ENCODE measurements around the gene FLOT1.
A peak's percentile ranks its signal among the peaks of the same experiment; 100 is the strongest.
"Not testable (repeated sequence)": the region's sequence is repeated elsewhere in the genome, so short reads cannot be mapped to it uniquely, and the experiment has no call there.

FLOT1 gene

GRCh38 chr6:30747300-30747687 lies 4.8 kb upstream of the FLOT1 start:
- DNase-seq (ENCODE audit: low read depth) = no peak

- peak; percentile 75 for DNase-seq (ENCODE audit: low read depth)
These were observed 1.7 kb upstream of the FLOT1 start, which contains the start of gene IER3 for GRCh38 chr6:30744054-30744805. IER3 (minus strand) TSS chr6:30744547; CDS start chr6:30744518, 29 bp downstream.

- DNase-seq (ENCODE audit: low read depth) = no peak
These were observed 889 bp upstream of the FLOT1 start for GRCh38 chr6:30743099-30744053.

GRCh38 chr6:30741789-30742315 lies 635 bp downstream of the FLOT1 start:
- no peak for DNase-seq (ENCODE audit: low read depth)

- DNase-seq (ENCODE audit: low read depth) = no peak
These were observed 1.3 kb downstream of the FLOT1 start for GRCh38 chr6:30741063-30741779.

- DNase-seq (ENCODE audit: low read depth) = no peak
These were observed 2.0 kb downstream of the FLOT1 start for GRCh38 chr6:30740540-30740870.

GRCh38 chr6:30738532-30738931 lies 4.0 kb downstream of the FLOT1 start:
- DNase-seq (ENCODE audit: low read depth) = no peak

GRCh38 chr6:30735668-30736314 lies 6.7 kb downstream of the FLOT1 start:
- DNase-seq (ENCODE audit: low read depth) = no peak

GRCh38 chr6:30732237-30732943 lies 10.1 kb downstream of the FLOT1 start:
- no peak for DNase-seq (ENCODE audit: low read depth)

- no peak for DNase-seq (ENCODE audit: low read depth)
These were observed 11.7 kb downstream of the FLOT1 start for GRCh38 chr6:30730601-30731435.

- DNase-seq (ENCODE audit: low read depth) = no peak
These were observed 14.4 kb downstream of the FLOT1 start for GRCh38 chr6:30727920-30728553.

GRCh38 chr6:30726506-30727413 lies 15.7 kb downstream of the FLOT1 start:
- no peak for DNase-seq (ENCODE audit: low read depth)

- DNase-seq (ENCODE audit: low read depth) = no peak
These were observed 16.6 kb downstream of the FLOT1 start for GRCh38 chr6:30725713-30726505.

- DNase-seq (ENCODE audit: low read depth) = no peak
These were observed 17.4 kb downstream of the FLOT1 start for GRCh38 chr6:30724906-30725667.

- not testable (repeated sequence) for DNase-seq (ENCODE audit: low read depth)
These were observed 18.4 kb downstream of the FLOT1 start for GRCh38 chr6:30723843-30724741.
